Activated CD4-positive, alpha-beta memory T cell treated with anti-CD3 and anti-CD28 coated beads, Interleukin-2, amount 10 ng/mL, durations not matched to agents 7 days and 5 days (primary cell): ENCODE results near the gene ARHGAP21. TPM values are rescaled to one million over a fixed set of nuclear protein-coding genes. Genes with fewer than 3 reads are reported as not detected.
A peak's percentile ranks its signal among the peaks of the same experiment; 100 is the strongest.

Source experiments
- CTCF ChIA-PET: fragments of 350-600 bp; sonication (Branson Sonifier 250); formaldehyde crosslinking; loops from one replicate; lab custom pipeline; 2021; ENCODE audit warnings: antibody characterized with exemption, inconsistent platforms; lab: Charles Lee
- POLR2A ChIA-PET: fragments of 350-600 bp; sonication (Branson Sonifier 250); formaldehyde crosslinking; loops from one replicate; lab custom pipeline; 2021; ENCODE audit warnings: antibody characterized with exemption; lab: Charles Lee
- DNase-seq: peaks from one replicate; pipeline ENCODE4 v3.0.0-alpha.2; 2020
- H3K27ac Mint-ChIP-seq: one replicate; pipeline ENCODE4 v1.8.0; 2021; ENCODE audit warnings: mild to moderate bottlenecking, mixed read lengths
- H3K27me3 Mint-ChIP-seq: one replicate; pipeline ENCODE4 v1.8.0; 2021; ENCODE audit warnings: mixed read lengths
- H3K36me3 Mint-ChIP-seq: one replicate; pipeline ENCODE4 v1.8.0; 2021; ENCODE audit warnings: low read depth, mixed read lengths
- H3K4me1 Mint-ChIP-seq: one replicate; pipeline ENCODE4 v1.8.0; 2021; ENCODE audit warnings: mixed read lengths
- H3K4me3 Mint-ChIP-seq: one replicate; pipeline ENCODE4 v1.8.0; 2021; ENCODE audit warnings: mild to moderate bottlenecking, mixed read lengths
- H3K9me3 Mint-ChIP-seq: one replicate; pipeline ENCODE4 v1.8.0; 2021; ENCODE audit warnings: mixed read lengths
- total RNA-seq, 2 experiments: library from RNA; stranded (reverse); gene quantifications; one replicate each; pipeline ENCODE4 v1.2.3, GENCODE V29; 2021

The ARHGAP21 gene
- total RNA-seq, 2 experiments from 2014 or later: 35.6 to 36.0 TPM

DNA sequence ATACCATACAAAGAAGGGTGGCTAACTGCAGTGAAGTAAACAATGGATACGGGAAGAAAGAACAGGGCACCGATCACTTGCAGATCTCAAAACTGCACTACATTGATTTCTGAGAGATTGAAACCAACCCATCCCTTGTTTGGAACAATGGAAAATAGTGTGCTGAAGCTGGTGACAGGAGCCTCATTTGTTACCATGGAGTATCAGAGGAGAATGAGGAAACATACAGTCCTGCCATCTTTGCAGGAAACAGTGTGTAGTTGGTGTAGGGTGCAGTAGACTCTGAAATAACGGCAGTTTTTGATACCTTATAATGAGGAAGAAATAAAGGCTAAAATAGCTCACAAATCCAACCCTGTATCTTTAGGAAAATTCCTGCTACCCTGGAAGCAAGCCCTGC lies 118.5 kb downstream of the ARHGAP21 start:
- POLR2A ChIA-PET: no interaction called here
- no peaks in the 10 kb centered on the region for H3K27me3 Mint-ChIP-seq
- H3K4me1 Mint-ChIP-seq: peaks cover 20% of the 10 kb centered on the region
- H3K4me3 Mint-ChIP-seq: no peak overlapping the region
- CTCF ChIA-PET: interaction anchor here (0.6 to 1.1 kb wide), 2 partner anchors 11 to 13 kb away, joined by 3 read pairs; no protein-coding TSS in a partner anchor
- H3K27ac Mint-ChIP-seq: no peak overlapping the region
- DNase-seq: no peak
- peaks cover 29% of the 10 kb centered on the region for H3K36me3 Mint-ChIP-seq
- H3K9me3 Mint-ChIP-seq: no peaks in the 10 kb centered on the region

GRCh38 chr10:24603333-24603732 lies 120.4 kb downstream of the ARHGAP21 start:
- ChIA-PET POLR2A (no interaction called here), CTCF (no interaction called here)
- H3K9me3 Mint-ChIP-seq: no peaks in the 10 kb centered on the region
- H3K27me3 Mint-ChIP-seq: no peaks in the 10 kb centered on the region
- peak overlapping the region; percentile 68 for H3K27ac Mint-ChIP-seq
- H3K4me3 Mint-ChIP-seq: no peak overlapping the region
- no peak for DNase-seq
- peaks cover 38% of the 10 kb centered on the region for H3K36me3 Mint-ChIP-seq
- H3K4me1 Mint-ChIP-seq: peaks cover 25% of the 10 kb centered on the region

GRCh38 chr10:24597961-24598360 lies 125.7 kb downstream of the ARHGAP21 start:
- Mint-ChIP-seq H3K27me3 (no peaks in the 10 kb centered on the region), H3K9me3 (no peaks in the 10 kb centered on the region), H3K36me3 (peaks cover 59% of the 10 kb centered on the region), H3K4me1 (peaks cover 14% of the 10 kb centered on the region), H3K4me3 (no peak overlapping the region), H3K27ac (no peak overlapping the region)
- DNase-seq: no peak
- ChIA-PET POLR2A (no interaction called here), CTCF (interaction anchor here (1.2 kb wide), 1 partner anchor 19 kb away, joined by 3 read pairs; no protein-coding TSS in a partner anchor)

DNA sequence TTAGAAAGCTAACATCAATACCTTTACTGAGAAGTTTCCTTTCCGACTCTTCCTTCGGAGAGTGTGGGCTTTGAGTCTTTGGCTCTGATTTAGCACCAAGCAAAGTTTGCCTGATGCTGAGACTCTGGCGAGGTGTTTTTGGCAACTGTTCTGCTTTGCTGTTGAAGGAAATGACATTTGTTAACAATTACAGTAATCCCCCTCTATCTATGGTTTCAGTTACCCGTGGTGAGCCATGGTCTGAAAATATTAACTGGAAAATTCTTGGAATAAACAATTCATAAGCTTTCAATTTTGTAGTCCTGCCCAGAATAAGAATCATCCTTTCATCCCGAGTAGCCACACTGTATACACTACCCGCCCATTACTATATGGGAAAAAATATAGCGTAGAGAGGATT lies 126.3 kb downstream of the ARHGAP21 start:
- ChIA-PET POLR2A (no interaction called here), CTCF (interaction anchor here (1.2 kb wide), 1 partner anchor 20 kb away, joined by 5 read pairs; no protein-coding TSS in a partner anchor)
- H3K27me3 Mint-ChIP-seq: no peaks in the 10 kb centered on the region

GRCh38 chr10:24596217-24596930 lies 127.3 kb downstream of the ARHGAP21 start:
- H3K36me3 Mint-ChIP-seq: peaks cover 56% of the 10 kb centered on the region
- H3K9me3 Mint-ChIP-seq: no peaks in the 10 kb centered on the region
- H3K27me3 Mint-ChIP-seq: no peaks in the 10 kb centered on the region
- no peak overlapping the region for H3K27ac Mint-ChIP-seq
- no peak for DNase-seq
- H3K4me3 Mint-ChIP-seq: no peak overlapping the region
- peaks cover 6% of the 10 kb centered on the region for H3K4me1 Mint-ChIP-seq
- ChIA-PET POLR2A (no interaction called here), CTCF (interaction anchor here (1.2 kb wide), 1 partner anchor 21 kb away, joined by 5 read pairs; no protein-coding TSS in a partner anchor)

More for the DNA sequence above, 126.3 kb downstream of the ARHGAP21 start:
- H3K9me3 Mint-ChIP-seq: no peaks in the 10 kb centered on the region
- peaks cover 57% of the 10 kb centered on the region for H3K36me3 Mint-ChIP-seq
- H3K27ac Mint-ChIP-seq: no peak overlapping the region
- H3K4me3 Mint-ChIP-seq: no peak overlapping the region
- DNase-seq: no peak
- peaks cover 9% of the 10 kb centered on the region for H3K4me1 Mint-ChIP-seq

- CTCF ChIA-PET: no interaction called here
- H3K9me3 Mint-ChIP-seq: no peaks in the 10 kb centered on the region
- no peaks in the 10 kb centered on the region for H3K27me3 Mint-ChIP-seq
- no peak for DNase-seq
- no peak overlapping the region for H3K4me3 Mint-ChIP-seq
- peaks cover 46% of the 10 kb centered on the region for H3K36me3 Mint-ChIP-seq
- H3K4me1 Mint-ChIP-seq: peaks cover 4% of the 10 kb centered on the region
- no peak overlapping the region for H3K27ac Mint-ChIP-seq
- POLR2A ChIA-PET: no interaction called here
These were observed 132.8 kb downstream of the ARHGAP21 start for GRCh38 chr10:24590697-24591457.

- no peaks in the 10 kb centered on the region for H3K9me3 Mint-ChIP-seq
- no peak overlapping the region for H3K27ac Mint-ChIP-seq
- H3K36me3 Mint-ChIP-seq: peaks cover 46% of the 10 kb centered on the region
- DNase-seq: no peak
- H3K4me3 Mint-ChIP-seq: no peak overlapping the region
- H3K27me3 Mint-ChIP-seq: no peaks in the 10 kb centered on the region
- H3K4me1 Mint-ChIP-seq: peaks cover 4% of the 10 kb centered on the region
- POLR2A ChIA-PET: no interaction called here
- CTCF ChIA-PET: no interaction called here
These were observed 134.4 kb downstream of the ARHGAP21 start for GRCh38 chr10:24589265-24589664.

- Mint-ChIP-seq H3K4me3 (no peak overlapping the region), H3K4me1 (peaks cover 9% of the 10 kb centered on the region), H3K27me3 (peaks cover 15% of the 10 kb centered on the region), H3K36me3 (peaks cover 2% of the 10 kb centered on the region), H3K27ac (no peak overlapping the region), H3K9me3 (no peaks in the 10 kb centered on the region)
- ChIA-PET POLR2A (no interaction called here), CTCF (interaction anchor here (1.2 kb wide), 1 partner anchor 37 kb away, joined by 3 read pairs; no protein-coding TSS in a partner anchor)
- DNase-seq: no peak
These were observed 143.8 kb downstream of the ARHGAP21 start for GRCh38 chr10:24579906-24580305.

DNA sequence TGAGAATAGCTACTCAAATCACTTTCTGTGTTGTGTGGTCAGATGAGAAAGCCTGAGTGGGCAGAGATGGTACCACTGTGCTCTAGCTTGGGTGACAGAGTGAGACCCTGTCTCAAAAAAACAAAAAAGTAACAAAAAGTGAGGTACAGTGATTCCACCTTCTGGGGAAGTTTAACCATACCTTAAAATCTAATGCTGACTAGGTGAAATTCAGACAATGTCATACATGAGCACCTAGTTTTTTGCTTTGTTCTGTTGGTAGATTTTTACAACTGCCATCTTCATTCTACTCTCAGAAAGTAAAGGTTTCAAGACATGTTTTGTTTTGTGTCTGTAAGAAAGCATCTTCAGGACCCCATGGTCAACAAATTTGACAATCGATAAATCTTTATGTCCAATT lies 144.2 kb downstream of the ARHGAP21 start:
- H3K9me3 Mint-ChIP-seq: no peaks in the 10 kb centered on the region
- CTCF ChIA-PET: no interaction called here
- H3K27me3 Mint-ChIP-seq: peaks cover 17% of the 10 kb centered on the region

DNA sequence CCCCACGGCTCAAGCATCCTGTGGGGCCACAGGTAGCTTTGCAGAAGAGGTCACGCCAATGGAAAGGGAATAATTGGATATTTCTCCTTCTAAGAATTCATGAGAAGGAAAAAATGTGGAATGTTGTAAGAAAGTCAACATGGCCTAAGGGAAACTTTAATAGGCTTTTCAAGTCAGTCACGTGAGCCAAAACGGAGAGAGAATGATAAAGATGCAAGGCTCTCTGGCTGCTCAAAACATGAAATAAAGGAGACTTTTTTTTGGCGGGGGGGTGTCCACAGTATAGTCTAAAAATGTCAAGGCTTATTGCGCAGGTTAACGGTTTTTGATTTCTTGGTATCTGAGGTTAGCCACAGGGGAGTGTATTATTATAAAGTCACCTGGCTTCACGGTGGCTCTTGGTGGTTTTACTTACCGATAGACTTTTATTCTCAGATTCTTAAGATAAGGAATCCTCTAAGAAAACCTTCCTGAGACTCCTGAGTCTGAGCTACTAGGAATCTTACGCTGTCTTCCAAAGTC lies 148.1 kb downstream of the ARHGAP21 start:
- Mint-ChIP-seq H3K4me1 (peaks cover 12% of the 10 kb centered on the region), H3K36me3 (no peaks in the 10 kb centered on the region), H3K9me3 (no peaks in the 10 kb centered on the region), H3K27me3 (peaks cover 28% of the 10 kb centered on the region), H3K4me3 (no peak overlapping the region), H3K27ac (no peak overlapping the region)
- ChIA-PET CTCF (interaction anchor here (0.7 to 1.0 kb wide), 2 partner anchors 25 to 73 kb away, joined by 3 read pairs; no protein-coding TSS in a partner anchor), POLR2A (no interaction called here)
- no peak for DNase-seq

More for the DNA sequence above, 144.2 kb downstream of the ARHGAP21 start:
- POLR2A ChIA-PET: no interaction called here
- Mint-ChIP-seq H3K4me3 (no peak overlapping the region), H3K36me3 (peaks cover 2% of the 10 kb centered on the region), H3K27ac (no peak overlapping the region), H3K4me1 (peaks cover 12% of the 10 kb centered on the region)
- no peak for DNase-seq

GRCh38 chr10:24574578-24575155 lies 149.0 kb downstream of the ARHGAP21 start:
- Mint-ChIP-seq H3K27ac (no peak overlapping the region), H3K36me3 (no peaks in the 10 kb centered on the region), H3K4me1 (peaks cover 13% of the 10 kb centered on the region), H3K27me3 (peaks cover 28% of the 10 kb centered on the region), H3K9me3 (no peaks in the 10 kb centered on the region), H3K4me3 (no peak overlapping the region)
- DNase-seq: no peak
- ChIA-PET POLR2A (no interaction called here), CTCF (interaction anchor here (0.7 to 1.0 kb wide), 2 partner anchors 24 to 72 kb away, joined by 3 read pairs; no protein-coding TSS in a partner anchor)

DNA sequence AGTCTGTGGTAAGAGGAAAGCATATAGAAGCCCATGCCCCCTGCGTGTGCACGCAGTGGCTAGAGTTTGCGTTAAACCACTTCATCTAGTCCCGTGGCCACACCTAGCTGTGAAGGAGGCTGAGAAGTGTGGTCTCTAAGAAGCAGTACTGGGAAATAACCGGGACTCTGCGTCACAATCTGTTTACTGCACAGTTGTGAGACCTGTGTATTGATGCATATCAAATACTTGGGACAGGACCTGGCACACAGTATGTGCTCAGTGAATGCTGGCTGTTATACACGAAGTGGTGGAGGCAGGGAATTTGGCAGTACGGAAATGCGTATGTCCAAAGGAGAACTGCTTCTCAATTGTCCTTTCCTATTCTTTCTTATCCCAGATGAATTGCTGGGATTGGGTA lies 149.5 kb downstream of the ARHGAP21 start:
- H3K4me1 Mint-ChIP-seq: peaks cover 13% of the 10 kb centered on the region
- H3K9me3 Mint-ChIP-seq: no peaks in the 10 kb centered on the region
- ChIA-PET POLR2A (no interaction called here), CTCF (no interaction called here)
- no peak overlapping the region for H3K4me3 Mint-ChIP-seq
- no peaks in the 10 kb centered on the region for H3K36me3 Mint-ChIP-seq
- peaks cover 28% of the 10 kb centered on the region for H3K27me3 Mint-ChIP-seq
- no peak overlapping the region for H3K27ac Mint-ChIP-seq
- no peak for DNase-seq
